H9 (cell line): Measurements from ENCODE around the gene MAP9. TPM values are rescaled to one million over a fixed set of nuclear protein-coding genes. Genes with fewer than 3 reads are reported as not detected.

Experiments
- DNase-seq: peaks from one replicate; pipeline ENCODE4 v3.0.0-alpha.2; 2017
- H2AFZ ChIP-seq: one replicate; pipeline ENCODE4 v1.6.1; 2013; ENCODE audit warnings: mild to moderate bottlenecking, low read length, control low read depth, moderate library complexity
- H2AK5ac ChIP-seq: 2 replicates; pipeline ENCODE4 v1.6.1; 2013; ENCODE audit warnings: low read length, control low read depth, mixed read lengths; ENCODE audit not compliant: insufficient read length
- H2BK120ac ChIP-seq: one replicate; pipeline ENCODE4 v1.6.1; 2013; ENCODE audit warnings: low read depth, mild to moderate bottlenecking, low read length, control low read depth, inconsistent platforms; ENCODE audit not compliant: poor library complexity, severe bottlenecking
- H2BK12ac ChIP-seq: 2 replicates; pipeline ENCODE4 v1.6.1; 2013; ENCODE audit warnings: low read length, control low read depth, mixed read lengths, low read depth; ENCODE audit not compliant: insufficient read length
- H2BK15ac ChIP-seq: 2 replicates; pipeline ENCODE4 v1.6.1; 2013; ENCODE audit warnings: low read depth, low read length, control low read depth
- H2BK20ac ChIP-seq: one replicate; pipeline ENCODE4 v1.6.1; 2013; ENCODE audit warnings: low read depth, mild to moderate bottlenecking, low read length, control low read depth, inconsistent platforms; ENCODE audit not compliant: poor library complexity, severe bottlenecking
- H2BK5ac ChIP-seq: 2 replicates; pipeline ENCODE4 v1.6.1; 2013; ENCODE audit warnings: low read length, control low read depth, mixed read lengths; ENCODE audit not compliant: insufficient read length
- H3K14ac ChIP-seq: 2 replicates; pipeline ENCODE4 v1.6.1; 2013; ENCODE audit warnings: low read length, control low read depth; ENCODE audit not compliant: insufficient read depth
- H3K18ac ChIP-seq: 2 replicates; pipeline ENCODE4 v1.6.1; 2013; ENCODE audit warnings: low read depth, mild to moderate bottlenecking, mixed read lengths, low read length, control low read depth; ENCODE audit not compliant: insufficient read length
- H3K23ac ChIP-seq: 2 replicates; pipeline ENCODE4 v1.6.1; 2013; ENCODE audit warnings: low read length, control low read depth, mixed read lengths, low read depth; ENCODE audit not compliant: insufficient read length
- H3K23me2 ChIP-seq: 2 replicates; pipeline ENCODE4 v1.6.1; 2013; ENCODE audit warnings: low read depth, mild to moderate bottlenecking, mixed read lengths, low read length, control low read depth; ENCODE audit not compliant: insufficient read length, poor library complexity, severe bottlenecking
- H3K27ac ChIP-seq: 2 replicates; pipeline ENCODE4 v1.5.1; 2013; ENCODE audit warnings: low read length, control low read depth, mixed read lengths, low read depth; ENCODE audit not compliant: insufficient read length
- H3K27me3 ChIP-seq: 2 replicates; pipeline ENCODE4 v1.6.1; 2013; ENCODE audit warnings: low read length, control low read depth, inconsistent platforms; ENCODE audit not compliant: insufficient read depth
- H3K4ac ChIP-seq: 2 replicates; pipeline ENCODE4 v1.6.1; 2013; ENCODE audit warnings: low read depth, mild to moderate bottlenecking, control low read depth, inconsistent platforms, low read length, moderate library complexity
- H3K4me1 ChIP-seq: 2 replicates; pipeline ENCODE4 v1.6.1; 2013; ENCODE audit warnings: low read length, control low read depth, inconsistent platforms; ENCODE audit not compliant: insufficient read depth
- H3K4me2 ChIP-seq: 2 replicates; pipeline ENCODE4 v1.6.1; 2013; ENCODE audit warnings: low read length, control low read depth, mixed read lengths; ENCODE audit not compliant: insufficient read length, insufficient read depth
- H3K56ac ChIP-seq: 2 replicates; pipeline ENCODE4 v1.6.1; 2013; ENCODE audit warnings: low read depth, mild to moderate bottlenecking, mixed read lengths, low read length, control low read depth; ENCODE audit not compliant: insufficient read length
- H3K79me1 ChIP-seq: 2 replicates; pipeline ENCODE4 v1.6.1; 2013; ENCODE audit warnings: low read depth, mild to moderate bottlenecking, moderate library complexity, low read length, control low read depth, inconsistent platforms; ENCODE audit not compliant: insufficient read depth, poor library complexity, severe bottlenecking
- H3K79me2 ChIP-seq: 2 replicates; pipeline ENCODE4 v1.6.1; 2013; ENCODE audit warnings: low read length, control low read depth, inconsistent platforms; ENCODE audit not compliant: insufficient read depth
- H3K9ac ChIP-seq: 2 replicates; pipeline ENCODE4 v1.6.1; 2013; ENCODE audit warnings: low read length, control low read depth, mixed read lengths; ENCODE audit not compliant: insufficient read length; ENCODE audit errors: extremely low read depth
- H3K9me3 ChIP-seq: one replicate; pipeline ENCODE4 v1.6.1; 2013; ENCODE audit warnings: low read depth, low read length, inconsistent platforms; ENCODE audit not compliant: control insufficient read depth
- H3T11ph ChIP-seq: one replicate; pipeline ENCODE4 v1.6.1; 2013; ENCODE audit warnings: mild to moderate bottlenecking, low read length, control low read depth, inconsistent platforms
- H4K20me1 ChIP-seq: one replicate; pipeline ENCODE4 v1.6.1; 2013; ENCODE audit not compliant: control insufficient read depth, insufficient read length, insufficient read depth
- H4K5ac ChIP-seq: 2 replicates; pipeline ENCODE4 v1.6.1; 2013; ENCODE audit warnings: low read depth, mild to moderate bottlenecking, mixed read lengths, low read length, control low read depth; ENCODE audit not compliant: insufficient read length
- H4K8ac ChIP-seq: replicated peaks from 2 replicates; pipeline ENCODE4 v1.6.1; 2013; ENCODE audit warnings: low read length, control low read depth, mixed read lengths, low read depth; ENCODE audit not compliant: insufficient read length
- H4K91ac ChIP-seq: 2 replicates; pipeline ENCODE4 v1.6.1; 2013; ENCODE audit warnings: low read depth, mild to moderate bottlenecking, moderate library complexity, mixed read lengths, low read length, control low read depth; ENCODE audit not compliant: insufficient read length
- H3K27ac Mint-ChIP-seq, 3 experiments: 2 replicates in 2 of 3; 3 replicates in 1 of 3; pipeline ENCODE4 v1.8.0; 2020 to 2021; ENCODE audit warnings: mixed read lengths in 3 of 3, mild to moderate bottlenecking in 1 of 3, moderate library complexity in 1 of 3
- H3K27me3 Mint-ChIP-seq: 2 replicates; pipeline ENCODE4 v1.8.0; 2021; ENCODE audit warnings: low read depth, mild to moderate bottlenecking, moderate library complexity, mixed read lengths
- H3K36me3 Mint-ChIP-seq, 3 experiments: 2 replicates in 2 of 3; 3 replicates in 1 of 3; pipeline ENCODE4 v1.8.0; 2020 to 2021; ENCODE audit warnings: low read depth in 3 of 3, mixed read lengths in 3 of 3; ENCODE audit not compliant: insufficient read depth in 1 of 3
- H3K4me1 Mint-ChIP-seq, 2 experiments: 2 replicates each; pipeline ENCODE4 v1.8.0; 2020; ENCODE audit warnings: mixed read lengths in 2 of 2
- H3K4me3 Mint-ChIP-seq, 2 experiments: 2 replicates in 1 of 2; 3 replicates in 1 of 2; pipeline ENCODE4 v1.8.0; 2020 to 2021; ENCODE audit warnings: mild to moderate bottlenecking in 2 of 2, mixed read lengths in 2 of 2, moderate library complexity in 1 of 2
- H3K9me3 Mint-ChIP-seq, 2 experiments: 2 replicates in 1 of 2; 3 replicates in 1 of 2; pipeline ENCODE4 v1.8.0; 2020; ENCODE audit warnings: mild to moderate bottlenecking in 2 of 2, mixed read lengths in 2 of 2, moderate library complexity in 1 of 2
- total RNA-seq: library from RNA; stranded (reverse); gene quantifications from 2 replicates; pipeline ENCODE4 v1.2.1, GENCODE V29; 2021
- TF ChIP-seq, protein P1 (sequence below): fragments of 200-600 bp; sonication (generic); conservative IDR thresholded peaks from 3 replicates; pipeline ENCODE4 v1.8.0; 2021; ENCODE audit warnings: antibody characterized with exemption, mild to moderate bottlenecking

MAP9 gene
- total RNA-seq, 1 experiment from 2014 or later = 15.4 TPM

DNA sequence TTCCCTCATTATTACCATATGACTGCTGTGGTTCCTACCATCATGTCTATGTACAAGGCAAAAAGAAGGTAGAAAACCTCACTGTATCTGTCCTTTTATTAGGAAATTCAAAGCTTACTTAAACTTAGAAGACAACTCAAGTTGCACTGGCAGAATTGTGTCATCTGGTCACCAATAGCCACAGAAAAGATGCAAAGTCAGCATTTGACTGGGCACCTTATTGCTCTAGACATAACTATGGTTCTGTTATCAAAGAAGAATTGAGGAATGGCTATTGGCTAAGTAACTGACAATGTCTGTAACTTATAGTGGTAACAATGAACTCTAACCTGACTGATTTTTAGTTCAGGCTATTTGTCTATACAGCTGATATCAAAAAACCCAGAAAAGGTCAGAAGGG, 45.3 kb downstream of the MAP9 start:
- Histone ChIP-seq H3K79me1 (no peaks in the 10 kb centered on the region), H2AFZ (no peak overlapping the region), H3K79me2 (no peaks in the 10 kb centered on the region), H3K4me2 (no peak overlapping the region), H3K56ac (no peak overlapping the region), H3K14ac (no peak overlapping the region), H2BK15ac (no peak overlapping the region), H2BK12ac (no peak overlapping the region), H4K5ac (no peak overlapping the region), H4K20me1 (no peaks in the 10 kb centered on the region), H4K8ac (no peak overlapping the region), H4K91ac (no peak overlapping the region), H3K4me1 (no peaks in the 10 kb centered on the region), H2BK5ac (no peak overlapping the region), H3K9me3 (no peaks in the 10 kb centered on the region), H3K18ac (no peak overlapping the region), H3K23me2 (no peaks in the 10 kb centered on the region), H3K27ac (no peak overlapping the region), H3K27me3 (no peaks in the 10 kb centered on the region), H3K4ac (no peak overlapping the region), H2BK120ac (no peak overlapping the region), H3K9ac (no peak overlapping the region), H3K23ac (no peak overlapping the region), H3T11ph (no peak overlapping the region), H2BK20ac (no peak overlapping the region), H2AK5ac (no peak overlapping the region)
- no peak overlapping the region for H3K4me3 Mint-ChIP-seq
- TF ChIP-seq, protein P1, sequence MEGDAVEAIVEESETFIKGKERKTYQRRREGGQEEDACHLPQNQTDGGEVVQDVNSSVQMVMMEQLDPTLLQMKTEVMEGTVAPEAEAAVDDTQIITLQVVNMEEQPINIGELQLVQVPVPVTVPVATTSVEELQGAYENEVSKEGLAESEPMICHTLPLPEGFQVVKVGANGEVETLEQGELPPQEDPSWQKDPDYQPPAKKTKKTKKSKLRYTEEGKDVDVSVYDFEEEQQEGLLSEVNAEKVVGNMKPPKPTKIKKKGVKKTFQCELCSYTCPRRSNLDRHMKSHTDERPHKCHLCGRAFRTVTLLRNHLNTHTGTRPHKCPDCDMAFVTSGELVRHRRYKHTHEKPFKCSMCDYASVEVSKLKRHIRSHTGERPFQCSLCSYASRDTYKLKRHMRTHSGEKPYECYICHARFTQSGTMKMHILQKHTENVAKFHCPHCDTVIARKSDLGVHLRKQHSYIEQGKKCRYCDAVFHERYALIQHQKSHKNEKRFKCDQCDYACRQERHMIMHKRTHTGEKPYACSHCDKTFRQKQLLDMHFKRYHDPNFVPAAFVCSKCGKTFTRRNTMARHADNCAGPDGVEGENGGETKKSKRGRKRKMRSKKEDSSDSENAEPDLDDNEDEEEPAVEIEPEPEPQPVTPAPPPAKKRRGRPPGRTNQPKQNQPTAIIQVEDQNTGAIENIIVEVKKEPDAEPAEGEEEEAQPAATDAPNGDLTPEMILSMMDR = no peak
- no peaks in the 10 kb centered on the region for H3K4me1 Mint-ChIP-seq
- peaks cover 0 to 6% (median 3%) of the 10 kb centered on the region in 3 experiments; a peak in 4 of 7 replicates for H3K36me3 Mint-ChIP-seq
- H3K9me3 Mint-ChIP-seq = peaks cover 2 to 5% of the 10 kb centered on the region in 2 experiments; a peak in 3 of 5 replicates
- no peaks in the 10 kb centered on the region for H3K27me3 Mint-ChIP-seq
- no peak for DNase-seq
- H3K27ac Mint-ChIP-seq = no peak overlapping the region
